22Rv1 (cell line): ENCODE data around the gene UQCRHL.
A peak's percentile ranks its signal among the peaks of the same experiment; 100 is the strongest.

ENCODE experiments used
- H3K27ac ChIP-seq: fragments of 450-650 bp; 2 replicates; pipeline ENCODE4 v1.5.1; 2017
- CTCF ChIP-seq: fragments of 450-650 bp; IDR thresholded peaks from 2 replicates; pipeline ENCODE4 v1.5.1; 2017; ENCODE audit warnings: mild to moderate bottlenecking
- ZFX ChIP-seq: fragments of 450-650 bp; IDR thresholded peaks from 2 replicates; pipeline ENCODE4 v1.6.1; 2017; ENCODE audit warnings: antibody characterized with exemption, borderline replicate concordance

The UQCRHL gene

GRCh38 chr1:15848929-15849774 lies 41.7 kb upstream of the UQCRHL start:
- TF ChIP-seq CTCF (no peak), ZFX (no peak)
- H3K27ac ChIP-seq: peak overlapping the region; percentile 98

- TF ChIP-seq CTCF: no peak; the same call in 1 of the 2 replicates
- no peak for TF ChIP-seq ZFX
- H3K27ac ChIP-seq: peak overlapping the region; percentile 98
Measured at GRCh38 chr1:15848143-15848928, 40.9 kb upstream of the UQCRHL start.

- no peak for TF ChIP-seq CTCF
- no peak for TF ChIP-seq ZFX
- H3K27ac ChIP-seq: peak overlapping the region; percentile 98
Measured at GRCh38 chr1:15847893-15848142, 40.4 kb upstream of the UQCRHL start.

GRCh38 chr1:15847100-15847892 lies 39.8 kb upstream of the UQCRHL start, which contains the start of gene SPEN:
Gene SPEN (plus strand): TSS chr1:15847707. CDS start chr1:15848068, 361 bp downstream.
- TF ChIP-seq CTCF: no peak; the same call in none of the 2 replicates
- TF ChIP-seq ZFX: no peak
- peak within 1 kb of the TSS; percentile 98 for H3K27ac ChIP-seq

GRCh38 chr1:15846056-15846455 lies 38.6 kb upstream of the UQCRHL start:
- H3K27ac ChIP-seq: peak overlapping the region; percentile 98; the same call in 1 of the 2 replicates

GRCh38 chr1:15843826-15844572 lies 36.5 kb upstream of the UQCRHL start:
- TF ChIP-seq CTCF (no peak), ZFX (no peak)
- H3K27ac ChIP-seq: no peak overlapping the region

- TF ChIP-seq ZFX (no peak), CTCF (no peak)
- H3K27ac ChIP-seq: no peak overlapping the region
Measured at GRCh38 chr1:15838721-15839120, 31.3 kb upstream of the UQCRHL start.
